Astrocyte (in vitro differentiated cells and primary cell): Measurements from ENCODE around the gene CDON.

Experiments used
- CTCF ChIP-seq: IDR thresholded peaks from 2 replicates; pipeline ENCODE4 v1.5.1; 2011; ENCODE audit warnings: low read depth, mild to moderate bottlenecking, inconsistent platforms, low read length, moderate library complexity; ENCODE audit not compliant: insufficient read depth
- EZH2 ChIP-seq: IDR thresholded peaks from 2 replicates; pipeline ENCODE4 v1.6.1; 2012; ENCODE audit warnings: mild to moderate bottlenecking, low read length, inconsistent platforms; ENCODE audit not compliant: insufficient read depth

- TF ChIP-seq CTCF (no peak), EZH2 (no peak)
Measured at GRCh38 chr11:125998267-125998666, 64.4 kb downstream of the CDON start.
